Esophagus squamous epithelium (tissue), 4 donors: ENCODE data around the gene ERRFI1.

Experiments used
- CTCF ChIP-seq, 6 experiments: fragments of 450-650 bp in 4 of 6; fragments of 200-600 bp in 2 of 6; sonication (generic) in 2 of 6; IDR thresholded peaks; one replicate each; pipeline ENCODE4 v1.5.1; 2016 to 2019; ENCODE audit warnings: antibody characterized with exemption in 6 of 6, mild to moderate bottlenecking in 4 of 6, moderate library complexity in 4 of 6
- POLR2A ChIP-seq, 4 donors: fragments of 450-650 bp; IDR thresholded peaks; one replicate each; pipeline ENCODE4 v1.6.1; 2017; ENCODE audit warnings: antibody characterized with exemption in 4 of 4, mild to moderate bottlenecking in 4 of 4, moderate library complexity in 3 of 4

- TF ChIP-seq POLR2A (IDR thresholded peaks at IDR 0.05) (peak in 3 of 4 donors; percentile 88 to 100 (median 100)), CTCF (IDR thresholded peaks at IDR 0.05) (peak in 1 of 6 experiments; percentile 10)
Measured at GRCh38 chr1:8026153-8026975, at the start of gene ERRFI1.
